ENCODE measurements around the gene LRMDA.

DNA sequence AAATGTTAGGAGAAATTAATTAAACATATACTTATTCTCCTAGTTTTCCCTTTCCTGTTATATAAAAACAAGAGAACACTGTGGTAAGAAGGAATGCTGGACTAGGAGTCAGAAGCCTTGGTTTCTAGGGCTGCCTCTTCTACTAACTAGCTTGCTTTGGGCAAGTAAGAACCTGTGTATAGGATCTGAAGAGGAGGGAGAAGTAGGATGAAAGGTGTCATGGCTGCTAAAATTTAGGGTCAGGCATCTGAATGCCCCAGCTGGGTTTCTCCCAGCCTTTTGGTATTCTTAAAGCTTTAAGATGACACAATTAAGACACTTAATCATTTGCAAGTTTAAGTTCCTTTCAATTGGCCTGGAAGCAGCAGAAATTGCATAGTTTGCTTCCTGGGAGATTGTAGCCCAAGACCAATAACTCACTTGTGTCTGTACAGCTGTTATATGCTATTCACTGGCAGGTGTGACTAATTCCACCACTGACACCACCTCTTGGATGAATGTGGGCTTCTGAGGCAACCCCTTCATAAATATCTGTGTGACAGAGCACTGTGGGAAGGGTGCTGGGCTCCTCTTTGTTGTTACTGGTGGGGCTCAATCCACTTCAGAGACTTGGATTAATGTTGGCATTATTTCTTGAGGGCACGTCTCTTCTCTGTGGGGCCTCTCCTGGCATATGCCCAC, 137.2 kb downstream of the LRMDA start:
- TF ChIP-seq CTCF (IDR thresholded peaks at IDR 0.05; ENCODE audit: borderline replicate concordance, extremely low read depth, low read length, poor library complexity, severe bottlenecking) = no peak
- no peak for TF ChIP-seq EZH2 (IDR thresholded peaks at IDR 0.05; ENCODE audit: borderline replicate concordance, low read depth, low read length, severe bottlenecking)

Data from DND-41 (cell line).